Measurements from ENCODE around the gene SORBS2.

Gene SORBS2

GRCh38 chr4:185775792-185776555 is 36.0 kb downstream of the SORBS2 start:
- Histone ChIP-seq H4K20me1 (ENCODE audit: insufficient read depth, low read length, poor library complexity, severe bottlenecking) (no peaks in the 10 kb centered on the region), H3K9me2 (replicated peaks; ENCODE audit: low read depth, low read length) (no peaks in the 10 kb centered on the region), H3K27me3 (ENCODE audit: insufficient read depth, low read length, poor library complexity, severe bottlenecking) (no peaks in the 10 kb centered on the region), H3K9ac (ENCODE audit: low read depth, low read length, poor library complexity, severe bottlenecking) (no peak overlapping the region), H3K4me1 (ENCODE audit: insufficient read depth, low read length, poor library complexity, severe bottlenecking) (no peaks in the 10 kb centered on the region), H3F3A (ENCODE audit: low read depth) (no peaks in the 10 kb centered on the region), H3K79me2 (ENCODE audit: insufficient read depth, low read length) (no peaks in the 10 kb centered on the region), H2AFZ (ENCODE audit: low read length) (no peak overlapping the region), H3K4me2 (ENCODE audit: low read depth, low read length, poor library complexity, severe bottlenecking) (no peak overlapping the region), H3K9me3 (ENCODE audit: insufficient read depth, low read depth, low read length) (no peaks in the 10 kb centered on the region), H3K4me3 (ENCODE audit: low read length, poor library complexity, severe bottlenecking) (no peak overlapping the region), H3K36me3 (ENCODE audit: insufficient read depth, low read length) (no peaks in the 10 kb centered on the region)
- TF ChIP-seq CTCF (conservative IDR thresholded peaks at IDR 0.05; ENCODE audit: low read length): no peak
- TF ChIP-seq EZH2phosphoT487 (IDR thresholded peaks at IDR 0.05; ENCODE audit: borderline replicate concordance): no peak

GRCh38 chr4:185774845-185775680 is 36.9 kb downstream of the SORBS2 start:
- no peaks in the 10 kb centered on the region for H3K9me2 ChIP-seq (replicated peaks; ENCODE audit: low read depth, low read length)
- no peak overlapping the region for H2AFZ ChIP-seq (ENCODE audit: low read length)
- no peaks in the 10 kb centered on the region for H4K20me1 ChIP-seq (ENCODE audit: insufficient read depth, low read length, poor library complexity, severe bottlenecking)
- H3K9me3 ChIP-seq (ENCODE audit: insufficient read depth, low read depth, low read length): no peaks in the 10 kb centered on the region
- TF ChIP-seq CTCF (conservative IDR thresholded peaks at IDR 0.05; ENCODE audit: low read length) (no peak), EZH2phosphoT487 (IDR thresholded peaks at IDR 0.05; ENCODE audit: borderline replicate concordance) (no peak)
- no peaks in the 10 kb centered on the region for H3F3A ChIP-seq (ENCODE audit: low read depth)
- no peak overlapping the region for H3K4me3 ChIP-seq (ENCODE audit: low read length, poor library complexity, severe bottlenecking)
- H3K9ac ChIP-seq (ENCODE audit: low read depth, low read length, poor library complexity, severe bottlenecking): no peak overlapping the region
- H3K79me2 ChIP-seq (ENCODE audit: insufficient read depth, low read length): no peaks in the 10 kb centered on the region
- no peaks in the 10 kb centered on the region for H3K36me3 ChIP-seq (ENCODE audit: insufficient read depth, low read length)
- H3K4me2 ChIP-seq (ENCODE audit: low read depth, low read length, poor library complexity, severe bottlenecking): no peak overlapping the region
- no peaks in the 10 kb centered on the region for H3K4me1 ChIP-seq (ENCODE audit: insufficient read depth, low read length, poor library complexity, severe bottlenecking)
- H3K27me3 ChIP-seq (ENCODE audit: insufficient read depth, low read length, poor library complexity, severe bottlenecking): no peaks in the 10 kb centered on the region

- H3K9ac ChIP-seq (ENCODE audit: low read depth, low read length, poor library complexity, severe bottlenecking): no peak overlapping the region
- no peaks in the 10 kb centered on the region for H3K9me3 ChIP-seq (ENCODE audit: insufficient read depth, low read depth, low read length)
- H3K79me2 ChIP-seq (ENCODE audit: insufficient read depth, low read length): no peaks in the 10 kb centered on the region
- H3K4me3 ChIP-seq (ENCODE audit: low read length, poor library complexity, severe bottlenecking): no peak overlapping the region
- no peak overlapping the region for H3K4me2 ChIP-seq (ENCODE audit: low read depth, low read length, poor library complexity, severe bottlenecking)
- H3K27me3 ChIP-seq (ENCODE audit: insufficient read depth, low read length, poor library complexity, severe bottlenecking): no peaks in the 10 kb centered on the region
- no peaks in the 10 kb centered on the region for H3K4me1 ChIP-seq (ENCODE audit: insufficient read depth, low read length, poor library complexity, severe bottlenecking)
- H4K20me1 ChIP-seq (ENCODE audit: insufficient read depth, low read length, poor library complexity, severe bottlenecking): no peaks in the 10 kb centered on the region
- no peaks in the 10 kb centered on the region for H3F3A ChIP-seq (ENCODE audit: low read depth)
- no peaks in the 10 kb centered on the region for H3K9me2 ChIP-seq (replicated peaks; ENCODE audit: low read depth, low read length)
- TF ChIP-seq CTCF (conservative IDR thresholded peaks at IDR 0.05; ENCODE audit: low read length): no peak
- no peak for TF ChIP-seq EZH2phosphoT487 (IDR thresholded peaks at IDR 0.05; ENCODE audit: borderline replicate concordance)
- no peak overlapping the region for H2AFZ ChIP-seq (ENCODE audit: low read length)
- no peaks in the 10 kb centered on the region for H3K36me3 ChIP-seq (ENCODE audit: insufficient read depth, low read length)
These were observed 37.8 kb downstream of the SORBS2 start for GRCh38 chr4:185774131-185774653.

All from Loucy (cell line).